Measurements from ENCODE around the gene RAB37. TPM values are rescaled to one million over a fixed set of nuclear protein-coding genes. Genes with fewer than 3 reads are reported as not detected.
A peak's percentile ranks its signal among the peaks of the same experiment; 100 is the strongest.

Gene RAB37
- total RNA-seq, 2 donors from 2014 or later = 0.66 to 0.78 TPM

- intact Hi-C loops (cut with DNase I) = no loop called here
- no peak for ATAC-seq
- no peak overlapping the region for H3K27ac ChIP-seq
- peaks cover 6% of the 10 kb centered on the region for H3K4me1 ChIP-seq
- H3K4me3 ChIP-seq = no peak overlapping the region
- H3K27me3 ChIP-seq = no peaks in the 10 kb centered on the region
- DNase-seq = no peak
- no peaks in the 10 kb centered on the region for H3K36me3 ChIP-seq (replicated peaks in 1 of 2; ENCODE audit: insufficient read depth in 1 of 2, low read depth in 2 of 2)
- WGBS, 2 donors = 33 to 93% methylated on average over 1 to 5 of the region's 5 CpGs
- H3K9me3 ChIP-seq = no peaks in the 10 kb centered on the region
- TF ChIP-seq POLR2A (IDR thresholded peaks at IDR 0.05) (no peak), CTCF (IDR thresholded peaks at IDR 0.05) (no peak)
Measured at GRCh38 chr17:74729368-74729767, 7.7 kb upstream of the RAB37 start.

- Histone ChIP-seq H3K36me3 (replicated peaks in 1 of 2; ENCODE audit: insufficient read depth in 1 of 2, low read depth in 2 of 2) (no peaks in the 10 kb centered on the region), H3K27me3 (no peaks in the 10 kb centered on the region), H3K9me3 (no peaks in the 10 kb centered on the region), H3K27ac (no peak overlapping the region), H3K4me3 (no peak overlapping the region), H3K4me1 (peaks cover 6% of the 10 kb centered on the region)
- ATAC-seq = no peak
- intact Hi-C loops (cut with DNase I) = loop anchor here (5.0 kb wide), 1 partner anchor 52 kb away; no protein-coding TSS in a partner anchor
- TF ChIP-seq CTCF (IDR thresholded peaks at IDR 0.05) (no peak), POLR2A (IDR thresholded peaks at IDR 0.05) (no peak)
- 74 to 88% methylated on average over 12 to 15 of the region's 15 CpGs for WGBS, 2 donors
- DNase-seq = no peak
Measured at GRCh38 chr17:74729866-74730265, 7.2 kb upstream of the RAB37 start.

DNA sequence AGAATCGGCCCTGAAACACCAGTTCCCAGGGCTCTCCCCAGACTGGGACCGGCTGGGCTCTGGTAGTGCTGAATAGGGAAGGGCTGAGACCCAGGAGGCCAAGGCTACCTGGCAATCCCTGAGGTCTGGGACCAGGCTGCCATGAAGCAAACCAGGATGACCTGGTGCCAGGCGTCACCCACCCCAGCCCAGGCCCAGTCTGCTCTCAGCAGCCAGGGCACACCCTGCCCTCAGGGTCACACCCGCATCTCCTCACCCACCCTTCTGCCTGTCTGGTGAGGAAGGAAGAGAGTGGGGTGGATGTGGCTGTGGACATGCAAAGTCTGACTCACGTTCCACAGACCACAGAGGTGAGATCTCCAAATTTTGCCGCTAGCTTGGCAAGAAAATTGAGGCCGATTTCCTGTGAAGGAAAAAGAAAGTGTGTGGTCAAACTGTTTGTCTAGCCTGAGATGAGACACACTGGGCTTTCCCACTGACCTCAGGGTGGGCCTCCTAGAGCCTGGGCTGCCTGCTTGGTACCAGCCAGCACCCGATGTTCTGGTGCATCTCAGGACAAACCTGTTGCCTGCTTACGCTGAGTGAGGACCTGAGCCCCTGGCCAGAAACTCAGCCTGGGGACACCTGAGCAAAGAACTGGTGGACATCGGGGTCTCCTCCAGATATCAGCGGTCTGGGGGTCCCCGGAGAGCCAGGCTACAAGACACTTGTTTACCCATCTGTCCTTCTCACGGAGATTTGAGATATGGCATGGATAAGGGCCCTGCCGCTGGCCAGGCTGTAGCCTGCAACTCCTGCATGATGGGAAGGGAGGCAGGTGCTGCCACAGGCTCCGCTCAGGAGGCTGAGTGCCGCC, 6.3 kb upstream of the RAB37 start:
- Histone ChIP-seq H3K36me3 (replicated peaks in 1 of 2; ENCODE audit: insufficient read depth in 1 of 2, low read depth in 2 of 2) (no peaks in the 10 kb centered on the region), H3K4me3 (no peak overlapping the region), H3K27ac (no peak overlapping the region), H3K4me1 (peaks cover 6% of the 10 kb centered on the region), H3K9me3 (no peaks in the 10 kb centered on the region), H3K27me3 (no peaks in the 10 kb centered on the region)
- 52 to 65% methylated on average over 8 to 16 of the region's 16 CpGs for WGBS, 2 donors
- ATAC-seq = no peak
- no peak for TF ChIP-seq POLR2A (IDR thresholded peaks at IDR 0.05)
- no peak for TF ChIP-seq CTCF (IDR thresholded peaks at IDR 0.05)
- peak in 2 of 4 donors; percentile 26 to 45 for DNase-seq
- intact Hi-C loops (cut with DNase I) = loop anchor here (5.0 kb wide), 1 partner anchor 52 kb away; no protein-coding TSS in a partner anchor

DNA sequence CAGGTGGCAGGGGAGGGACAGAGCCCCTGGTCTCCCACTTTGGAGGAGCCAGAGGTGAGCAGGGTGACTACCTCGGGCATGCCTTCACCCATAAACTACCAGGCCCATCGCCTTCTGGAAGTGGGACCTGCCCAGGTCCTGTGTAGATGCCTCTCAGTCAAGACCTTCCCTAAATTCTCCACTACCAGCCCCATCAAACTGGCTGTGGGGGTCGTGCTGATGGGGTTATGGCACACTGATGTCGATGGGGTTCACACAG, 5.8 kb upstream of the RAB37 start:
- H3K4me1 ChIP-seq = peaks cover 8% of the 10 kb centered on the region

More for the DNA sequence above, 5.8 kb upstream of the RAB37 start:
- H3K4me3 ChIP-seq = no peak overlapping the region
- no peaks in the 10 kb centered on the region for H3K9me3 ChIP-seq
- H3K36me3 ChIP-seq (replicated peaks in 1 of 2; ENCODE audit: insufficient read depth in 1 of 2, low read depth in 2 of 2) = no peaks in the 10 kb centered on the region
- intact Hi-C loops (cut with DNase I) = loop anchor here (5.0 kb wide), 1 partner anchor 51 kb away; no protein-coding TSS in a partner anchor
- no peak overlapping the region for H3K27ac ChIP-seq
- 47 to 51% methylated on average over 4 of the region's 4 CpGs for WGBS, 2 donors
- ATAC-seq (no peak), DNase-seq (no peak)
- TF ChIP-seq CTCF (IDR thresholded peaks at IDR 0.05) (no peak), POLR2A (IDR thresholded peaks at IDR 0.05) (no peak)
- no peaks in the 10 kb centered on the region for H3K27me3 ChIP-seq

Measured in body of pancreas (tissue), 4 donors.